Eye (tissue), 1 donor: ENCODE data around the gene ANKS1A.
A peak's percentile ranks its signal among the peaks of the same experiment; 100 is the strongest.
"Not testable (repeated sequence)": the region's sequence is repeated elsewhere in the genome, so short reads cannot be mapped to it uniquely, and the experiment has no call there.

ENCODE experiments used
- DNase-seq: peaks from one replicate; pipeline ENCODE4 v3.0.0-alpha.2; 2015

The ANKS1A gene

GRCh38 chr6:35128496-35128895 lies 239.4 kb downstream of the ANKS1A start:
- DNase-seq: no peak

GRCh38 chr6:35136185-35136584 lies 247.1 kb downstream of the ANKS1A start:
- no peak for DNase-seq

GRCh38 chr6:35138191-35138590 lies 249.1 kb downstream of the ANKS1A start:
- DNase-seq: not testable (repeated sequence)

- DNase-seq: no peak
Observed at GRCh38 chr6:35139470-35139869, 250.4 kb downstream of the ANKS1A start.

- peak; percentile 94 for DNase-seq
Observed at GRCh38 chr6:35139924-35140638, 251.0 kb downstream of the ANKS1A start.

- no peak for DNase-seq
Observed at GRCh38 chr6:35140639-35141006, 251.6 kb downstream of the ANKS1A start.
